Activated CD4-positive, CD25-positive, alpha-beta regulatory T cell treated with anti-CD3 and anti-CD28 coated beads, Interleukin-2, amount 50 U/mL, for 72 hours (primary cell): ENCODE measurements around the gene RAP2B.
"Not testable (repeated sequence)": the region's sequence is repeated elsewhere in the genome, so short reads cannot be mapped to it uniquely, and the experiment has no call there.

Source experiments
- DNase-seq: peaks from one replicate; pipeline ENCODE4 v3.0.0; 2021

The RAP2B gene

DNA sequence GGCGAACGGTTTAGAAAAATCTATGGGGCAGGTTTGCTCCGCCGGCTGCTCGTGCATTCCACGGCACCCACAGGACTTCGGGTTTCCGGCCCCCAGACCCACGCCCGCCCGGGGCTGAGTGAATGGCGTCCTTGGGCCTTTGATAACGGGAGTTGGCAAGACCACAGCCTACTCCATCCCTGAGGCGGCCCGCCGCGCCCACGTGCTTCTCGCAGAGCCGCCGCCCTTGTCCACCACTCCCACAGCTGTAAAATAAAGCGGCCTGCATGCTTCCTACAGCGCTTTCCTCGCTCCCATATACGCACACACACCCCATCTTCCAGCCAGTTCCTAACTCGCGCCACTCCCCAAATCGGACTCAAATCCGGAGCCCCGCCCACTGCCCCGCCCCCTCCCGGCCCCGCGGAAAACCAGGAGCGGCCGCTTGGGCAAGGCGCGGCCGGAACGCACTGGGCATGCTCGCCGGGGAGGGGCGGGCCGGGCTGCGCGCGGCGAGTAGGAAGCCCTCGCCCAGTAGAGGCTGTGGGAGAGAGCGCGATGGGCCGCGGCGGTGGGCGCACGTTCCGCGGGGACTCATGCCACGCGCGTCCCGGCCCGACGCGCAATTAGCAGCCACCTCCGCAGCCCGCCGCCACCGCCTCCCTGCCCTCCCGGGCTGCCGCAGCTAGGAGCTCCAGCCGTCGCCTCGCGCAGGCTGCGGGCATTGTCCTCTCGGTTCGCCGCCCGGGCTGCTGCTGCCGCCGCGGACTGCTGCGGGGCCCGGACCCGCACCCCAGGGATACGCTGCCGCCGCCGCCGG lies at the start of gene RAP2B:
Gene RAP2B (plus strand): TSS at position 513 of the 799 bp plus-strand sequence. CDS start 468 bp downstream, outside the sequence.
- peak; percentile 86 for DNase-seq

- no peak for DNase-seq
Observed at GRCh38 chr3:153113541-153113940, 48.5 kb upstream of the RAP2B start.

- DNase-seq = not testable (repeated sequence)
Observed at GRCh38 chr3:153114270-153114669, 47.8 kb upstream of the RAP2B start.

GRCh38 chr3:153115326-153115725 lies 46.7 kb upstream of the RAP2B start:
- no peak for DNase-seq

GRCh38 chr3:153127788-153128187 lies 34.2 kb upstream of the RAP2B start:
- no peak for DNase-seq

GRCh38 chr3:153129426-153129825 lies 32.6 kb upstream of the RAP2B start:
- no peak for DNase-seq

DNA sequence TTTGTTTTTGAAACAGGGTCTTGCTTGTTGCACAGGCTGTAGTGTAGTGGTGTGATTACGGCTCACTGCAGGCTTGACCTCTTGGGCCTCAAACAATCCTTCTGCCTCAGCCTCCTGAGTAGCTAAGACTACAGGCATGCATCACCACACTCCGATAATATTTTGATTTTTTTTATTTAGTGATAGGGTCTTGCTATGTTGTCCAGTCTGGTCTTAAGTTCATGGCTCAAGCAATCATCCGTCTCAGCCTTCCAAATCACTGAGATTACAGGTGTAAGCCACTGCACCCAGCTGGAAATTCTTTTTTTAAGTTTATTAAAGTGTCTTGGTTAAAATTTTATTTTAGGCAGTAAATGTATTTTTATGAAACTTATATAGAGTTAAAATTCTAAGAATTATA lies 32.2 kb upstream of the RAP2B start:
- DNase-seq = no peak

GRCh38 chr3:153130312-153130977 lies 31.6 kb upstream of the RAP2B start:
- DNase-seq = no peak

DNA sequence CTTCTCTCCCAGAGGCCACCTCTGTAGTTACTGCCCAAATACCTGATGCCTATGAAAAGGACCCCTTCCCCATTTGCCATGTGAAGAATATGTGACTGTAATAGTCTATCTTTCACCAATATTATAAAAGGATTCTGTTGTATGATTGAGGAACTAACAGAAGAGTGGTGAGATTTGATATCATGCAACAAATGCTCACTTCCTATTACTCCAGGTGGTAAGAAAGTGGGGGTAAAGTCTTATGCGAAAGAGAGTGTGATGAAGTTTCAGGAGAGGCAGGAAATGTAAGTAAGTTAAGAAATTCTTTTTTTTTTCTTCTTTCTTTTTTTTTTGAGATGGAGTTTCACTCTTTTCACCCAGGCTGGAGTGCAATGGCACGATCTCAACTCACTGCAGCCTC lies 24.4 kb upstream of the RAP2B start:
- DNase-seq = no peak

DNA sequence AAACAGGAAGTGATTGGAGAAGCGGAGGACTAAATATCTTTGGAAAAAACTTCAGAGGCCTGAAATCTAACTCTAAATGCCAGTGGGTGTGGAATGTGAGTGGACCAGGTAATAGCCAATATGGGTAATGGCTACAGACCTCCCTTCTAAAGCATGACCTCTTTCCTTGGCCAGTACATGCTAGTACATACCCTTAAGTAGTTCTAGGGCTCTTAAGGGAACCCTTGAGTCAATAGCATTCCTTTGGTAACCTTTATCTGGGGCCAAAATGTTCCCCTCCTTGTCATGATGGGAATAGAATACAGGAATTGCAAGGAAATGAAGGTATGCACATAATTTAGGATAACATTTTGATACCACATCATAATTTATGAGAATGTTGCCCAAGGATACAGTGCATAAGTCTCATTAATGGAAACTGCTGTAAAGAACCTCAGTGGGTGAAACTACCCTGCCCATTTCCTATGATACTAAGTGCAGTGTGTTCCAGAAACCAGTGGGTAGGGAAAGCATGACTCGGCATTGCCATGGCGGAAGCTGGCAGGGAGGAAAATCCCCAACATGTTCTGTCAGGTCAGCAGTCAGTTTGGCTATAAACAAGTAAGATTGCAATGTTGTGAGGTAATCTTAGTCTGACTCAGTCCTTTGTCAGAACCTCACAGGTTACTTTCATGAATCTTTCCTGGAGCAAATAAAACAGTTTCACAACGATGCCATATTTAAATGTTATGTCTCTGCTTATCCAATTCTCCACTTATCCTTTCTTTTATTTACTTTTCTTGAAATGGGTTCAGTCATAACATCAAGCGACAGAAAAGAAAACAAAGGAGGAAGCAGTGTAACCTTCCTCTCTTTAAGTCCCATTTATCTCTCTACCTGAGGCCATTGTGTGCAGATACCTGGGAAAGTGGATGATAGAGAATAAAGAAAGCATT lies 23.5 kb upstream of the RAP2B start:
- no peak for DNase-seq

- no peak for DNase-seq
Observed at GRCh38 chr3:153142961-153143360, 19.1 kb upstream of the RAP2B start.

- DNase-seq = no peak
Observed at GRCh38 chr3:153144071-153144470, 18.0 kb upstream of the RAP2B start.

DNA sequence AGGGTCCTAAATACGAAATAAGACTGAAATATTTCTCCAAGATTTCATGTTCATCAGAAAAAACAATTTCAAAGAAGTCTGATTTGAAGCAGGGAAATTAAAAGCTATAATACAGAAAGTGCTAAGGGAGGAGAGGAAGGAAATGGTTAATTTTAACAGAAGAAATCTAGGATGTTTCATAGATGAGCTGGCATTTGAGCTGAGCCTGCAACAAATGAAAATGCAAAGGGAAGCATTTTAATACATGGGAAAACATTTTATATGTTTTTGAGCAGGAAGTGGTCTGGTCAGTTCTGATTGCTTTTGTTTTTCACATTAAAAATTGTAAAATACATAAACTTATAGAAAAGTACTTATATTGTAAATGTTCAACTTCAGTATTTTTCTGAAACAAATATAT lies 17.2 kb upstream of the RAP2B start:
- no peak for DNase-seq

- no peak for DNase-seq
Observed at GRCh38 chr3:153145454-153145853, 16.6 kb upstream of the RAP2B start.

GRCh38 chr3:153146191-153147053 lies 15.6 kb upstream of the RAP2B start:
- no peak for DNase-seq

- DNase-seq = no peak
Observed at GRCh38 chr3:153150991-153151390, 11.0 kb upstream of the RAP2B start.

DNA sequence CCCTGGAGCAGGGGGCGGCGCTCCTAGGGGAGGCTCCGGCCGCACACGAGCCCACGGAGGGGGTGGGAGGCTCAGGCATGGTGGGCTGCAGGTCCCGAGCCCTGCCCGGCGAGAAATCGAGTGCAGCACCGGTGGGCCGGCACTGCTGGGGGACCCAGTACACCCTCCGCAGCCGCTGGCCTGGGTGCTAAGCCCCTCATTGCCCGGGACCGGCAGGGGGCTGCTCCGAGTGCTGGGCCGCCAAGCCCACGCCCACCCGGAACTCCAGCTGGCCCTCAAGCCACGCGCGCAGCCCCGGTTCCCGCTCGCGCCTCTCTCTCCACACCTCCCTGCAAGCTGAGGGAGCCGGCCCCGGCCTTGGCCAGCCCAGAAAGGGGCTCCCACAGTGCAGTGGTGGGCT lies 6.2 kb upstream of the RAP2B start:
- not testable (repeated sequence) for DNase-seq

GRCh38 chr3:153158189-153158588 lies 3.8 kb upstream of the RAP2B start:
- no peak for DNase-seq

DNA sequence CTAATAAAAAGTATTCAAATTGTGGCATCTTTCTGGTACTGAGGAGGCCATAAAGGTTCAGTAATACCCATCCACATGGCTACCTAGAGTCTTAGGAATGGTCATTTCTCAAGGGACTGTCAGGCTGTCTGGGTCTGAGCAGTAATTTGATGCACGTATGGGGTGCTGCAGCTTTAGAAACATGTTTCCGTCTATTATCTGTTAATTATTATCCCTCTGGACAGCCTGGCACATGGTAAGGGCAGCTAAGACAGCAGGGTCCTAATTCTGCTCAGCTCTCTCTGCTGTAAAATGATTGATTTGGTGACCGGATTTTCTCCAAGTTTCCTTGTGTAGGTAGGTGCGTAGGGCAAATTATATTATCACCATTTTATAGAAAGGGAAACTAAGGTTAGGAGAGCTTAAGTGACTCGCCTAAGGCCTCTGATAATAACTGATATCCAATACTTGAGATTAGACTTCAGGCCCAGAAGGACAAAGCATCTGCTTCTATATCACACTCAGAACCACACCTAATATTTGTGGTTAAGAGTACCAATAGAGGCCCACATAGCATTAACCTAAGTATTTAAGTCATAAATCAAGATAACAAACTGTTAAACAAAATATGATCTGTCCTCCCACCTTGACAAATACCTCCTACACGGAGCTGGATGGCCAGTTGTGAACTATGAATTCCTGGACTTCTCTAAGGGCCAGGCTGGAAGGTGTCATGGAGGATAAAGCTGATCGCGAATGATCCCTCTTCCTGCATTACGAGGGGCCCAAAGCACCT lies 2.9 kb upstream of the RAP2B start:
- DNase-seq = no peak

- DNase-seq = no peak
Observed at GRCh38 chr3:153159771-153160397, 2.1 kb upstream of the RAP2B start.
